ENCODE measurements around the gene PDLIM7. TPM values are rescaled to one million over a fixed set of nuclear protein-coding genes. Genes with fewer than 3 reads are reported as not detected.

PDLIM7 gene
- total RNA-seq, 1 donor from 2014 or later = 118 TPM

DNA sequence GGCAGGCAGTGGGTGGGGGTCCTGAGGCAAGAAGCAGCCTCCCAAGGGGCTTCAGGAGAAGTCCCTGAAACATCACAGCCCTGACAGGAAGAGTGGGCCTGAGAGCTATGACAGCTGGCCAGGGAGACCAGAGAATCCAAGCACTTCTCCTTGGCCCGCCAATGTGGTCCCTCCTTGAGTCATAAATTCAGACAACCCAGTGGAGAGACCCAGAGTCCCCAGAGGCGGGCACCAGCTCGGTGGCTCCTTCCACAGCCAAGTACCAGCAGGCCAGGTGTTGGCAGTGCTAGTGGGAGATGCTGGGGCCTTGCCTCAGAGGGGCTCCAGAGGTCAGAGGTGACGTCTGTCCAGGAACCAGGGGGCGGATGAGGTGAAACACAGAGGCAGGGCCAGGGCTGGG, 13.8 kb upstream of the PDLIM7 start:
- DNase-seq (ENCODE audit: extremely low spot score in 2 of 2) = no peak
- no peaks in the 10 kb centered on the region for H3K27me3 ChIP-seq
- H3K9me3 ChIP-seq = no peaks in the 10 kb centered on the region
- H3K36me3 ChIP-seq = peaks cover 0 to 50% of the 10 kb centered on the region in 2 donors
- intact Hi-C loops (cut with DNase I) = no loop called here
- peaks cover 16% of the 10 kb centered on the region for H3K4me1 ChIP-seq
- TF ChIP-seq POLR2A (IDR thresholded peaks at IDR 0.05) (no peak), POLR2AphosphoS5 (IDR thresholded peaks at IDR 0.05; ENCODE audit: insufficient read depth in 1 of 2, low read depth in 1 of 2) (no peak)
- TF ChIP-seq, protein P1, sequence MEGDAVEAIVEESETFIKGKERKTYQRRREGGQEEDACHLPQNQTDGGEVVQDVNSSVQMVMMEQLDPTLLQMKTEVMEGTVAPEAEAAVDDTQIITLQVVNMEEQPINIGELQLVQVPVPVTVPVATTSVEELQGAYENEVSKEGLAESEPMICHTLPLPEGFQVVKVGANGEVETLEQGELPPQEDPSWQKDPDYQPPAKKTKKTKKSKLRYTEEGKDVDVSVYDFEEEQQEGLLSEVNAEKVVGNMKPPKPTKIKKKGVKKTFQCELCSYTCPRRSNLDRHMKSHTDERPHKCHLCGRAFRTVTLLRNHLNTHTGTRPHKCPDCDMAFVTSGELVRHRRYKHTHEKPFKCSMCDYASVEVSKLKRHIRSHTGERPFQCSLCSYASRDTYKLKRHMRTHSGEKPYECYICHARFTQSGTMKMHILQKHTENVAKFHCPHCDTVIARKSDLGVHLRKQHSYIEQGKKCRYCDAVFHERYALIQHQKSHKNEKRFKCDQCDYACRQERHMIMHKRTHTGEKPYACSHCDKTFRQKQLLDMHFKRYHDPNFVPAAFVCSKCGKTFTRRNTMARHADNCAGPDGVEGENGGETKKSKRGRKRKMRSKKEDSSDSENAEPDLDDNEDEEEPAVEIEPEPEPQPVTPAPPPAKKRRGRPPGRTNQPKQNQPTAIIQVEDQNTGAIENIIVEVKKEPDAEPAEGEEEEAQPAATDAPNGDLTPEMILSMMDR (IDR thresholded peaks at IDR 0.05) = no peak
- no peak overlapping the region for H3K4me3 ChIP-seq
- H3K27ac ChIP-seq = no peak overlapping the region

DNA sequence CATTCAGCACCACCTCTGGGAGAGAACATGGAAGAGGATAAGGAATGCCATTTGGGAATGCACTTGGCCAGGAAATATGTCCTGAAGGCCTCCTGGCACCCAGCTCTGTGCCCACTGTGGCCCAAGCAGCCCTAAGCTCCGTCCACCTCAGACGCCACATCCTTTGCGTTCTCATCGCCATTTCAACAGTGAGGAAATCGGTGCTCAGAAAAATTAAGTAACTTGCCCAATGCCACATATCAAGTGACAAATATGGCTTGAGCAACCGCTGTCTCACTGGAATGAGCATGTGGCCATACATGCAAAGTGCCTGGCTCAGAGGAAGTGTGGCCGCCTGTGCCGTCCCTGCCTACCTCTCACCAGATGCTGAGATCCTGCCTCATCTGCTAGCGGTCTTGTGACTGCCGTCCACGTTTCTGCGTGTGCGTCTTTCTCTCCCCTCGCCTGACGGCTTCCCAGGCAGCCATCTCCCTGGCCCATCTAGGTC, 13.2 kb upstream of the PDLIM7 start:
- Histone ChIP-seq H3K9me3 (no peaks in the 10 kb centered on the region), H3K27me3 (no peaks in the 10 kb centered on the region), H3K4me1 (peaks cover 10% of the 10 kb centered on the region), H3K27ac (no peak overlapping the region), H3K36me3 (peaks cover 0 to 49% of the 10 kb centered on the region in 2 donors), H3K4me3 (no peak overlapping the region)
- TF ChIP-seq, protein P1 (IDR thresholded peaks at IDR 0.05) = no peak
- TF ChIP-seq POLR2A (IDR thresholded peaks at IDR 0.05) = no peak
- no peak for TF ChIP-seq POLR2AphosphoS5 (IDR thresholded peaks at IDR 0.05; ENCODE audit: insufficient read depth in 1 of 2, low read depth in 1 of 2)
- no peak for DNase-seq (ENCODE audit: extremely low spot score in 2 of 2)
- intact Hi-C loops (cut with DNase I) = no loop called here

DNA sequence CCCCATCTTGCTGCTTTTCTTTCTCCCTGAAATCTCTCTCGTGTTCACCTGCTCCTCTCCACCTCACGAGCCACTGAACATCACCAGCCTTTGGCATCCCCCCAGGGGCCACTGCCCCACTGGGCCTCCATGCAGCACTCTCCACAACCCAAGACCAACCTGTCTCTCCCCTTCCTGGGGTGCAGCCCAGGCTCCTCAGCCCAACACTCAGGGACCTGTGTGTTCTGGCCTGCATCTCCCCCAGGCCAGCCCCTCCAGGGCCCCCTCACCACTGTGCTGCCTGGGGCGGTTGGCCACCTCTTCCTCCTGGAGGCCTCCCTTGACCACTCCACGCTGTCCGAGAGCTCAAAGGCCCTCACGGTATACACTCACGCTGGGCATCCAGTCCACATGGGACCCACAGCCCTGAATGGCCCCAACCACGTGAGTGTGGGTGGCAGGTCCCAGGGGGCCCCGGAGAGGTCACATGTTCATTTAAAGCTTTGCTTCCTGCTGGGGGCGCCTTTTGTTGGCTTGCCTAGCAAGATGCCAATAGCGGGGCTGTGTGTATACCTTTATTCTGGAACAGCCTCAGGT, 12.7 kb upstream of the PDLIM7 start:
- Histone ChIP-seq H3K27me3 (no peaks in the 10 kb centered on the region), H3K4me1 (peaks cover 5% of the 10 kb centered on the region), H3K36me3 (peaks cover 0 to 44% of the 10 kb centered on the region in 2 donors), H3K9me3 (no peaks in the 10 kb centered on the region), H3K27ac (no peak overlapping the region), H3K4me3 (peak overlapping the region in 1 of 2 donors; percentile 19)
- intact Hi-C loops (cut with DNase I) = no loop called here
- no peak for DNase-seq (ENCODE audit: extremely low spot score in 2 of 2)
- TF ChIP-seq POLR2A (IDR thresholded peaks at IDR 0.05) = no peak
- TF ChIP-seq POLR2AphosphoS5 (IDR thresholded peaks at IDR 0.05; ENCODE audit: insufficient read depth in 1 of 2, low read depth in 1 of 2) = no peak
- TF ChIP-seq, protein P1 (IDR thresholded peaks at IDR 0.05) = no peak

DNA sequence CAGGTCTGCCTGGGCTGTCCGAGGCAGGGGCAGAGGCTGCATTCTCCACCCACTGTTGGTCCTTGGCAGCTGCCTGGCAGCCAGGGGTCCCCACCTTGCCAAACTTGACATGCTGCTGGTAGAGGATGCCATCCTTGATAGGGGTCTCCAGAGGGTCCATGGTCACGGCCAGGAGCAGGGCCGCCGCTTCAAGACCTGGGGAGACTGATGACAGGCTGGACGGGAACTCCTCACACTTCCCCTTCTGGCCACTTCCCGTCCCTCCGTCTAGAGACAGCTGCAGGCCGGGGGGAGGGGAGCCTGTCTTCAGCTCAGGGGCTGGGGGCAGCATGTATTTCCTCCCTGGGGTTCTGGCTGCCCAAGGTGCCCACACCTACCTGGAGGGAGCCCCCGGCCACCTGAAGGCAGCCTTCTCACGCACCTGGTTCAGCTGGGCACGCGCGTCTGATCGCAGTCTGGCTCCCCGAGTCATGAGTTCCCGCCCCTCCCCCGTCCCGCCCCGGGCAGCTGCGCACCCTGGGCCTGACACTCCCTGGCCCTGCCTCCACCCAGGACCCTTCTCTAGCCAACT, 12.1 kb upstream of the PDLIM7 start, which contains the start of gene DOK3:
DOK3 (minus strand) TSS at position 446 of the 571 bp plus-strand sequence; CDS start at position 160, 286 bp downstream.
- H3K36me3 ChIP-seq = peaks cover 0 to 38% of the 10 kb centered on the region in 2 donors
- H3K27me3 ChIP-seq = no peaks in the 10 kb centered on the region
- DNase-seq (ENCODE audit: extremely low spot score in 2 of 2) = no peak
- no peak within 1 kb of the TSS for H3K27ac ChIP-seq
- H3K4me3 ChIP-seq = peak within 1 kb of the TSS in 1 of 2 donors; percentile 19
- no peaks in the 10 kb centered on the region for H3K9me3 ChIP-seq
- intact Hi-C loops (cut with DNase I) = no loop called here
- TF ChIP-seq, protein P1 (IDR thresholded peaks at IDR 0.05) = no peak
- TF ChIP-seq POLR2AphosphoS5 (IDR thresholded peaks at IDR 0.05; ENCODE audit: insufficient read depth in 1 of 2, low read depth in 1 of 2) (no peak), POLR2A (IDR thresholded peaks at IDR 0.05) (no peak)
- H3K4me1 ChIP-seq = peaks cover 5% of the 10 kb centered on the region

DNA sequence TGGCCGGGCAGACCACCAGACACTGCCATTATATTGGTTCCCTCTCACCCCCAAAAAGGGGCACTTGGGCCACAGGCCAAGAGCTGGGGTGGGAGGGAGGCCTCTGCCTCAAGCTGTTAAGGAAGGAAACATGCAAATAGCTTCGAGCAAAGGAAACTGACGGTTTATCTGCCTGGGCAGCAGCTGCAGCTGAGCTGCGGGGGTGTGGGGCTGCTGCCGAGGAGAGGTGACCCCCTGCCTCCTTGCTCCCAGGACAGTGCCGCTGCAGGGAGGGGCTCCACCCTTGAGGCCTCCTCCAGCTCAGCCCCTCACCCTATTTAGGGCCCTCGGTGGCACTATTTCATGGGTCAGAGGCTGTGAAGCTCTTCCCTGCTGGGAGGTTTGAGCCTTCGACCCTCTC, 11.4 kb upstream of the PDLIM7 start:
- Histone ChIP-seq H3K4me1 (peaks cover 5% of the 10 kb centered on the region), H3K27ac (no peak overlapping the region)
- intact Hi-C loops (cut with DNase I) = no loop called here

More for the DNA sequence above, 11.4 kb upstream of the PDLIM7 start:
- TF ChIP-seq POLR2A (IDR thresholded peaks at IDR 0.05) (no peak), POLR2AphosphoS5 (IDR thresholded peaks at IDR 0.05; ENCODE audit: insufficient read depth in 1 of 2, low read depth in 1 of 2) (no peak)
- TF ChIP-seq, protein P1 (IDR thresholded peaks at IDR 0.05) = no peak
- Histone ChIP-seq H3K9me3 (no peaks in the 10 kb centered on the region), H3K36me3 (peaks cover 0 to 32% of the 10 kb centered on the region in 2 donors), H3K4me3 (peak overlapping the region in 1 of 2 donors; percentile 19), H3K27me3 (no peaks in the 10 kb centered on the region)
- DNase-seq (ENCODE audit: extremely low spot score in 2 of 2) = no peak

Data from vagina (tissue), 2 donors.